HG03159 (cell line): Measurements from ENCODE around the gene ACAA2.
"Not testable (repeated sequence)": the region's sequence is repeated elsewhere in the genome, so short reads cannot be mapped to it uniquely, and the experiment has no call there.

Source experiments
- ATAC-seq: cut with Tn5 transposase; IDR thresholded peaks from one replicate; pipeline ENCODE4 v1.9.1; 2021; ENCODE audit warnings: mild to moderate bottlenecking, moderate library complexity; ENCODE audit not compliant: unreplicated experiment

Gene ACAA2

GRCh38 chr18:49845629-49846360 lies 32.5 kb upstream of the ACAA2 start:
- no peak for ATAC-seq

- ATAC-seq: no peak
Measured at GRCh38 chr18:49844903-49845302, 31.6 kb upstream of the ACAA2 start.

- no peak for ATAC-seq
Measured at GRCh38 chr18:49843778-49844625, 30.7 kb upstream of the ACAA2 start.

- ATAC-seq: no peak
Measured at GRCh38 chr18:49843131-49843530, 29.8 kb upstream of the ACAA2 start.

- ATAC-seq: no peak
Measured at GRCh38 chr18:49842656-49843055, 29.3 kb upstream of the ACAA2 start.

- no peak for ATAC-seq
Measured at GRCh38 chr18:49841236-49842217, 28.2 kb upstream of the ACAA2 start.

- no peak for ATAC-seq
Measured at GRCh38 chr18:49839012-49839411, 25.7 kb upstream of the ACAA2 start.

- no peak for ATAC-seq
Measured at GRCh38 chr18:49838381-49838780, 25.0 kb upstream of the ACAA2 start.

GRCh38 chr18:49837889-49838288 lies 24.6 kb upstream of the ACAA2 start:
- no peak for ATAC-seq

GRCh38 chr18:49837316-49837835 lies 24.0 kb upstream of the ACAA2 start:
- ATAC-seq: not testable (repeated sequence)

GRCh38 chr18:49835405-49835804 lies 22.1 kb upstream of the ACAA2 start:
- ATAC-seq: no peak

GRCh38 chr18:49834258-49834657 lies 20.9 kb upstream of the ACAA2 start:
- ATAC-seq: no peak

- no peak for ATAC-seq
Measured at GRCh38 chr18:49833814-49834213, 20.5 kb upstream of the ACAA2 start.

- no peak for ATAC-seq
Measured at GRCh38 chr18:49832221-49832647, 18.9 kb upstream of the ACAA2 start.

- no peak for ATAC-seq
Measured at GRCh38 chr18:49827996-49828395, 14.7 kb upstream of the ACAA2 start.

GRCh38 chr18:49819823-49820671 lies 6.7 kb upstream of the ACAA2 start:
- no peak for ATAC-seq

- no peak for ATAC-seq
Measured at GRCh38 chr18:49819071-49819662, 5.8 kb upstream of the ACAA2 start.

GRCh38 chr18:49817947-49818346 lies 4.6 kb upstream of the ACAA2 start:
- ATAC-seq: no peak

GRCh38 chr18:49815927-49816326 lies 2.6 kb upstream of the ACAA2 start:
- no peak for ATAC-seq

- ATAC-seq: peak; percentile 27
Measured at GRCh38 chr18:49814147-49814499, 790 bp upstream of the ACAA2 start.
